RPMI7951 (cell line): Measurements from ENCODE around the gene KIT. TPM values are rescaled to one million over a fixed set of nuclear protein-coding genes. Genes with fewer than 3 reads are reported as not detected.

ENCODE experiments used
- DNase-seq: peaks from one replicate; pipeline ENCODE4 v3.0.0-alpha.2; 2012; ENCODE audit warnings: low read depth
- total RNA-seq: library from RNA; depleted of rRNA; stranded (reverse); fragments of >200 nt; shearing (Covaris generic); gene quantifications from 2 replicates; pipeline ENCODE4 v1.2.3, GENCODE V29; 2014

KIT gene
- total RNA-seq, 1 experiment from 2014 or later = 0.48 TPM

DNA sequence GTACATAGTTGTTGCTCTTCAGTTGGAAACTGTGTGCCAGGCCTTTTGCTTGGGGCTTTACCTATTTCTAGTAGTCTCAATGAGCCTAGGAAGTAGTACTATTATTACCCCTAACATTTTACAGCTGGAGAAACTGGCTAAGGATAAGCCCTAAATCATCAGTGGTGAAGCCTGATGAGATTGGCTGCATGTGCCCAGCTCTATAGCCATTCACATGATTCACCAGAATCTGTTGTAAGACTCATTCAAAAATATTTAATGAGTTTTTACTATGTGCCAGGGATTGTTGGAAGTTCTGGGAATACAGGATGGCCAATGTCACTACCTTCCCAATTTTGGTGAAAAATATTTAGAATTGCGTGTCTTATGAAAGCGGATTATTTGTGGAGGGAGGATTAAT lies 2.8 kb downstream of the KIT start:
- DNase-seq = peak; percentile 27

DNA sequence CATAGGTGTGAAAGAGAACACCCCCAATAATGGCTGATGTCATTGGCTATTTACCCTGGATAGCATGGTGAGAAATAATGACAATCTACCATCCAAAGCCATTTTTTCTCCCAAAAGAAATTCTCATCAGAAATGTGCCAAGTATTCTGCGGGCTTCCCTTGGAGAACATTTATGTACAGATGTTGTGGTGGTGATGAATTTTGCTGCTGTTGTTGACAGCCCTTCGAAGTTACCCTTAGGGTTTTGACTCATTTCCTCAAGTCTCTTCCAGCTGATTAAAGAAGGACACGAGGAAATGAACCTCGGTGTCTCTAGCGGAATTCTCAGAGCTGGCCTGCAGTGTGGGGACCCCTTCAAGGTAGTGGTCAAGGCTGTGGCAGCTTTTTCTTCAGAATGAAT lies 3.4 kb downstream of the KIT start:
- peak; percentile 95 for DNase-seq

DNA sequence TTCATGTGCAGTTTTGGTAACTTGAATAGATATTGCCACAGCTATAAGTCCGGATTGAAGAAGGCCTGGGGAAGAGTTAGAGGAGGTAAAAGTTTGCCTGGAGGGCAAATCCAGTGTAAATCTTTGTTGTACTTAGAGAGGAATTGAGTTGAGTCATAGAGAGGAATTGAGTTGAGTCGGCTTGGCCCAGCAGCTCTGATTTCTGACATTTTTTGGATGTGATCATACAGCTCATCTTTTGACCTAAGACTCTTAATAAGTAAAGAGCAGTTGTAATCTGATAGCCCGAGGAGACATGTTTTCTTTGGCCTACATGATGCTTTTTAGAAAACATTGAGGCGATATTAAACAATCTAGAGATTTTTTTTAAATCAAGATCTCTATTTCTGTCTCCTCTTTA lies 3.9 kb downstream of the KIT start:
- DNase-seq = peak; percentile 94

DNA sequence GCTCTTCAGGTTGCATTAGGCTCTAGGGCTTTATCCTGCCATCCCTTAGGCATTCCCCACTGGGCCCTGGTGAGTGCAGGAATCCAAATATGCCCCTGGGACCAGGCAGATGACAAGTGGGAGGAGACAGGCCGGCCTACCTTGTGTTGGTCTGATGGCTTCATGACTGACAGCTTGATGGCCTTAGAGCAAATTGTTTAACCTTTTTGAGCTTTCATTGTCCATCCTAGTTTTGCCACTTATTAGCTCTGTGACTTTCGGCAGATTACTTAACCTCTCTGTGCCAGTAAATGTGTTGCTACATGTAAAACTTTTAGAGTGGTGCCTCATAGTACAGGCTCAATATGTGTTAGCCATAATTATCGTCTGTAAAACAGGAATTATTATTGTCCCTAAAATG lies 4.4 kb downstream of the KIT start:
- DNase-seq = no peak

DNA sequence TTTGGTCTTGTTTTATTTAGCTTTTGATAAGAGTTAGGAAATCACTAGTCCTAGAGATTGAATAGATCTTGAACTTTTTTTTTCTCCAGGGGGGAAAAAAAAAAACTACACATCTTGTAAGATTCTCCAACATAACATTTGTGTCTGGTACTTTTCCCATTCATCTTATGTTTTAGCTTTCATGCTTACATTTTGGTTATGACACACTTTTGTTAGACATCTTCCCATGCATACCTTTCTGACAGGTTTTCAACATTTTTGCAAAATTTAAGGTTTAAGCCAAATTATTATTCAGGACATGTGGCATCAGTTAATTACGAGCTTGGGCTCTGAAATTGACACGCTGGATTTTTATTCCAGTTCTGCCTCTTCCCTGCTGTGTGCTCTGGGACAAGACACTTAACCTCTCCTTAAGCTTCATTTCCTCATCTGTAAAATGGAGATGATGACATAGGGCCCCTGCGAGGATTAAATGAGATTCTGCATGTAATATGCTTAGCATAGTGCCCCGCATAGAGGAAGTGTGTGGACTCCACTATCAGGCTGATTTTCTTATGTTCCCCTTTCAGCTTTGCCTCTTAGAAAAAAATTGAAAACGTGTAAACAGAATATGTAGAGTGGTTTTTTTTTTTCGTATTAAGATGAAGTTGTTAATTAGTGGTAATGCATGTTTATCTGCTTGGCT lies 5.3 kb downstream of the KIT start:
- DNase-seq = no peak

DNA sequence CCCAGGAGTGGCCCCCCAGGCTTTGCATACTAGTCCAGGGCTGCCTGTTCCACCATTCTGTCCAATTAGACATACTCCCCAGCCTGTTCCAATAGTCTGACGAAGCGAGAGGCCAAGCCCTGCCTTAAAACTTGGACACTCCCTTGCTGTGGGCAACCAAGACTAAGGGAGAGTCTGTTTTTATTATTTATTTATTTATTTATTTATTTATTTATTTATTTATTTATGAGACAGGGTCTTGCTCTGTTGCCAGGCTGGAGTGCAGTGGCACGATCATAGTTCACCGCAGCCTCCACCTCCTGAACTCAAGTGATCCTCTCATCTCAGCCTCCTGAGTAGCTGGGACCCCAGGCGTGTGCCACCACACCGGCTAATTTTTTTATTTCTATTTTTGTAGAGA lies 6.6 kb downstream of the KIT start:
- DNase-seq = no peak

DNA sequence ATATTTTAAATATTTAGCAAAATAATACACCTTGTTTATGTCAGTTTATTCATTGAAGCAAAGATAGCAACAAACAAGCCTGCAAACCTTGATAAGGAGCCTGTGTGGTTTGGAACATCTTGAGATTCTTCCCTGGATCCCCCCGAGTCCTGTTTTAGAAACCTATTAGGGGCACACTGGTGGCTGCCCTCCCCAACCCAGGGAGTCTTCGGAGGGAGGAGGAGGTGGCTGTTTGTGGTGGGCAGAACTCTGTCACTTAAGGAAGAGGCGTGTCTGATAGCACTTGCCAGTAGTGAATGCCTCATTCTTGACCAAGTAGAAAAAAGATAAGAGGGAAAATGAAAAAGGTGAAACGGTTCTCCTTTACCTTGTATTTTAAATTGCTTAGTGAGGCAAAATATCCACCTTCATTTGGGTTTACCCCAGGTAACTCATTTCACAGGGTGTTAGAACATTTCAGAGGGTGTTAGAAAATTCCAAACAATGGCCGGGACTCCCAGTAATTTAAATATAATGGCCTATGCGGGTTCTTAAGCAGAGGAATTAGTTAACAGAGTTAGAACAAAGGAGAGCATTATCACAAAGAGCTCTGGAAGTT lies 10.4 kb downstream of the KIT start:
- no peak for DNase-seq

DNA sequence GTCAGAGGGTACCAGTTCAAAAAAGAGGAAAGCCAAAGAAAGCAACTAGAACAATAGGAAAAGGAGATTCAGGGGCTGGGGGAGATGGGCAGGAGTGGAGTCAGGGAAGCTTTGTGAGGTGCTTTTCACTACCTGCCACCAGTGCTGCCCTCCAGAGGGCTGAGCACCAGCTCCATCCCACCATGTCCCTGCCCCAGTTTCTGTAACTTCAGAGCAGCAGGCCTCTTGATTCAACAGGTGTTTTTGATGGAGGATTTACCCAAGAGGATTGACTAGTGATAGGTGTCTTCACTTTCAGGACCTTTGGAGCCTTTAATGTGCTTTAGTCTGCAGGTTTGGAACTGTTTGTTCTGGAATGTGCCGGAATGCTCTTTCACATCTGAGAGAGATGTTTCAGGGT lies 12.1 kb downstream of the KIT start:
- DNase-seq = no peak

DNA sequence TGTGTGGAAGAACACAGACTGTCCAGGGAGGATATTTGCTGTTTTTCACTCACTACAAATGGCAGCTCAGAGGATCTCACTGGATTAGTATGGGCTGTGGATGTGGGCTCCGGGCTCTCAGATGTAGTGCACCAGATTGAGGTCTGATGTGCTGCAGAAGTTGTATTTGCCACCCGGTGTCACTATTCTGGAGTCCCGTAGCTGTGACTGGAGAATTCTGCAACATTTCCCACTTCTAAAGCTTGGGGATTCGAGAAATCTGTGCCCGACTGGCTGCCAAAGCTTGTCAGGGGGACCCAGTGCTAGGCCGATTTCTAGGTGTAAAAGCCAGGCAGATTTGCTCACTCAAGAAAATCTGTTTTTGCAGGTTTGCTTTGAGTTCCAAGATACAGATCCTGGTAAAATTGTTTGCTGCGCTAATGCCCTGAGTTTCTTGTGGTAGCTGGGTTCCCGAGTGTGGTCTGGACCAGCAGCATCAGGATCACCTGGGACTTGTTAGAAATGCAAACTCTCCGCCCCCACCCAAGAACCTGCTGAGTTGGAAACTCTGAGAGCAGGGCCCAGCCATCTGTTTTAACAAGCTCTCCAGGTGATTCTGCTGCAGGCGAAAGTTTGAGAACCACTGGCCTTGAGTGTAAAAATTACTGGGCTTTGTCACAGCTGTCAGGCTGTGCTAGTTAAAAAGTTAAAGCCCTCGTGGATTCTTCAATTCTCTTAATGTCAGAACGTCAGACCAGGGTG lies 18.1 kb downstream of the KIT start:
- DNase-seq = no peak

DNA sequence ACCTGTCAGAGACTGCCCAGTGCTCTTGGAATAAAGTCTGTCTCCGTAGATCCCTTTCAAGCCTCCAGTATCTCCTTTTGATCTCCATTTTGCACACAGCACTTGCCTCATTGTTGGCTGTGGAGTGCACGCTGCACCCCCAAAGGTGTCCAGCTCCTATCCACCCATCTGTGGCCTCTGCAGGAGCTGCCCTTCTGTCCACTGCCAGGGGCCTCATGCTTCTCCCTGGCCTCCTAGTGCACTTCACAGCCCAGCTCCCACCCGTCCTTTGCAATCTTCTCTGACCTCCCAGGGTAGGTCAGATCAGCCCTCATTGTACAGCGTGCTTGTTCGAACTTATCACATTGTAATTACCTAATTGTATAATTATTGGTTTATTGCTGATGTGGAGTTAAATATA lies 18.9 kb downstream of the KIT start:
- no peak for DNase-seq

DNA sequence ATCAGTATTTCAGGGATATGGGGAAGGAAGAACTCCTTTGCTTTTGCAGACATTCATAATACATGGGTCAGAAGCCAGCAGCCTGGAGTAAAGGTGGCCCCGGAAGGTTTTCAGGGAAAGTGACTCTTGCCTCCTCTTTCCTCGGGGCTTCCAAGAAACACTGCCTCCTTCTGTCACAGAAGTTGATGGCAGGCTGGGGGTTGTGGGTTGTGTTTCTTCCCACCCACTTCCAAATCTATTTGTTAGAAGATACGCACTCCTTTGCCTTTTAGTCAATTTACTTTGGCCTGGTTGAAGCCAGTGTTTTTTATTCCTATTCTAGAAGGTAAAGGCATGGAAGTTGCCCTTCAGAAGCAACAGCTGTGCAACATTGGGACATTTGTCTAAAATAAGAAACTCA lies 19.7 kb downstream of the KIT start:
- DNase-seq = no peak

DNA sequence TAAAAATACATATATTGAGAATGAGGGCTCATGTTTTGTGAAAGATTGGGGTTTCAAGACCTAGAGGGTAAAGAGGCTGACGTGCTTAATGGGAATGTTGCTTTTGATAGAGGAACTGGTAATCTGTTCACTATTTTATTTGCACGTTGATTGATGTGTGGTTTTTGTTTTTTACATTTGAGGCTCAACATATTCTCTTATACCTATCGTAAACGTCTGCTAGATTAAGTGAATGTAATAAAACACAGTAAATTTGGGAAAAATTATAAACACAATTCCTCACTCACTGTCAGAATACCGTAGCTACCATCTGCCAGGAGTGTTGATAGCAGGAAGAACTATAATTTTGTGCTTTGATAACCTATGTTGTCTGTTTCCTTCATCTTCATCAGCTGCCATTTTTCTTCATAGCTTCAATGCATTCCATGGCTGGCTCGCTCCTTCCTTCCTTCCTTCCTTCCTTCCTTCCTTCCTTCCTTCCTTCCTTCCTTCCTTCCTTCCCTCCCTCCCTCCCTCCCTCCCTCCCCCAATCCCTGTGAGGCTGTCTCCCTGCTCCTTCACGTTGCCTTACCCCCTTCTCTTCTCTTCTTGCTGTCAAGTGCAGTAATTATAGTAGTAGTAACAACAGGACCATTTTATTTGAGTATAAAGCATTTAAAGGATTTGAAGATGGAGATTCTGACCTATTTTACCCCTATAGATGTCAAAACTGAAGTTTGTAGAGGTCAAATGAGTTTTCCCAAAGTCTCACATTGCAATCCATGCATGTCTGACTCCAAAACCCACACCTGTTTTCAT lies 20.3 kb downstream of the KIT start:
- no peak for DNase-seq

DNA sequence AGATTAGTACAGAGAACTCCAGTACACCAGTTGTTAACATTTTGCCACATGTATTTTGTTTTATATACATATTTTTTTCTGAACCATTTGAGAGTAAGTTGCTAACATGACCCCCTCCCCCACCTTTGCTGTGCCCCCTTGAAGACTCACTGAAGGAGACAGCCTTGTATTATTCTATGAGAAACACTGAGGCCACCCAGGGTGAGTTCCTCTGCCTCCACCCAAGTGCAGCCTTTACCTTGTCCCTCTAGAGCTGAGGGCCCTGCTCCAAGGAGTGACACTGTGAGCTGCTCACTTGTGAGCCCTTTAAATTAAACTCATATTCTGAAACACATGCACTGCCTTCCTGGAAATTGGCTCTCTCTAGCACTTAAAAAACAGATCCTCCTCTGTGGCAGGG lies 21.1 kb downstream of the KIT start:
- no peak for DNase-seq

DNA sequence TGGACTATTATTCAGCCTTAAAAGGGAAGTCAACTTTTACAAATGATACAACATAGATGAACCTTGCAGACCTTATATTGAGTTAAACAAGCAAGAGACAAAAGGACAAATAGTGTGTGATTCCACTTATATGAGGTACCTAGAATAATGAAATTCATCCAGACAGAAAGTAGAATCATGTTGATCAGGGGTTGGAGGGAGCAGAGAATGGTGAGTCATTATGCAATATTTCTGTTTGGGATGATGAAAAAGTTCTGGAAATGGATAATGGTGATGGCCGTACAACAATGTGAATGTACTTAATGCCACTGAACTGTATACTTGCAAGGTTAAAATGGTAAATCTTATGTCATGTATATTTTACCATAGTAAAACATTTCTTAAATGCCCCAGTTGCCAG lies 22.1 kb downstream of the KIT start:
- DNase-seq = no peak

DNA sequence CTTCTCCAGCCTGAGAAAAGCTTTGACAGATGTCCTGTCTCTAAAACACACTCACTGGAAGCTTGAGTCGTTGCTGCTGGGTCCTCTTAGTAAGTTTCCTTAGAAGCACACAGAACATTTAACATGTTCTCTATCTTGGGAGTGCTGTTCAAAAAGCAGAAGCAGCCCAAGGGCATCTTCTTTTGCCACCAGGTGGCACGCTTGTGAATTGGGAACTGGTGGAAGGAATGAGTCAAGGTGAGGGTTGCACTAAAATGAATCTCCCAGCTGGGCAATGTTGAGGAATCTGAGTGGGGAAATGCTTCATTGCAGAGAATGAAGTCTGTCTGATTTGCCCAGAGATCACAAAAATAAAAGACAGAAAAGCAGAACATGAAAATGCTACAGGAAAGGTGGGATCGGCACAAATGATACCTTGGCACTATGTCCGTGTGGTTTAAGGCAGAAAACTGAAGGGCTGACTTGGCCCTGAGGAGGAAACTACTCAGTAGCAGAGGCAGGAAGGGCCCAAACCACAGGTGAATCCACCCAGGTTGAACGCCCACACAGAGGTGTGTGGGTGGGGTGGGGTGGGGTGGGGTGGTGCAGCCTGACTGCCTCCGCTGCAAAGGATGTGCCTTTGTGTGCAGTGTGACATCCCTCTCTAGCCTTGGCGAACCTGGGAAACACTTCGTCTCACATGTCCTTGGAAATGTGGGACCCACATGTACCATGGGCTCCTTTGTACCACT lies 26.0 kb downstream of the KIT start:
- no peak for DNase-seq

DNA sequence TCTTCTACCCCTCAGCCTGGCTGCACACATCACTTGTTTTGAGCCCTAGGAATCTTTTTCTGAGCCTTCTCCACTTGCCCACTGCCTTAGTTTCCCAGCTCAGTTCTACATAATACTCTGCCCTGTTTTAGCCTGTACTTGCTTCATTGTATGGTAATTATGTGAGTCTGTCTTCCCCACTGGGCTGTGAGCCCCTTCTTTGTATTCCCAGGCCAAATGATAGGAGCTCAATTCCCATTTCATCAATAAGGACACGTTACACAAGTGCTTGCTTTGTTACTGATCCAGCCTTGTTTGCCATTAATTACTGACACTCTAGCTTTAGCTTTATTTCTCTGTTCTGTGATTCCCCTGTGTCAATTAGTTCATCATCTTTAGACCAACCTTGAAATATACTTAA lies 28.1 kb downstream of the KIT start:
- no peak for DNase-seq

DNA sequence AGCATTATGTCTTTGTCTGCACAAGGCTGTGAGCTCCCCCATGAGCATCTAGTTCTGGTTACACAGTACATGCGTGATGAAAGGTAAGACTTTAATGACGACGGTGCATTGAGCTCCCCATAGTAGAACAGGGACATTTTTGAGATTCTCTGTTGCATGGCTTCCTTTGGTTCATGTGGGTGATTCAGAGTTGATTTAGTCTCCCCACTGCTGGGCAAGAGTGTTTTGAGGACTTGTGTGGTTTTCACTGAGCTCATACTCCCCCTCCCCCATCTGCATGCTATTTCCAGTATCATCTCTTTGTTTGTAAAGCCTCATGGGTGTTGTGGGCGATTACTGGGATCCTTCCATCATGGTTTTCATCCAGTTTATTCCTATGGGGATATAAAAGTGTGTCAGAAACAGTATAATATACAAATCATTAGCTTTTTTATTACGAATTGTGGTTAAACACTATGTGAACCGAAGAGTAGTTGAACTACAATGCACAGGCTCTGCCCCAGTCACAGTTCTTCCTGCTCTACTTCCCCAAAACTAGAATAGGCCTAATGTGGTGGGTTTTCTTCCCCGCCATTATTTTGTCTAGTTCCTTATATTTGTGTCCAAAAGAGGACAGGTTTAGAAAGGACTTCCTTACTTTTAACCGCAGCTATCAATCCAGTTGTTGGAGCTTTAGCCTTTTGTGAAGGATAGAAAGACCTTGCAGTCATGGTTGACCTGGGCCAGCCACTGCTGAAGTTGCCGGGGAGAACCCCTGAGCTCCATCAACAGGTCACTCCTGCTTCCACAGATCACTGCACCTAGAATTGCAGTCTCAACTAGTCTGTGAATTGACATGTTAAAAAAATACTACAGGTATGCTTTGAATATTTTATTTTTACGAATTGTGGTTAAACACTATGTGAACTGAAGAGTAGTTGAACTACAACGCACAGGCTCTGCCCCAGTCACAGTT lies 30.4 kb downstream of the KIT start:
- no peak for DNase-seq

DNA sequence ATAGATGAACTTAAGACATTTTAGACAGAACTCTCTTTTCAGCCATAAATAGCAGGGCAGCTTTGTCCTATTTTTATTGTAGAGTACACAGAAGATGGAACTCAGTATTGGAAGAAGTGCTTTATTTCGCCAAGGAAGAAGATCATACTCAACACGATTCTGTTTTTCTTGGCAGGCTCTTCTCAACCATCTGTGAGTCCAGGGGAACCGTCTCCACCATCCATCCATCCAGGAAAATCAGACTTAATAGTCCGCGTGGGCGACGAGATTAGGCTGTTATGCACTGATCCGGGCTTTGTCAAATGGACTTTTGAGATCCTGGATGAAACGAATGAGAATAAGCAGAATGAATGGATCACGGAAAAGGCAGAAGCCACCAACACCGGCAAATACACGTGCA lies 37.6 kb downstream of the KIT start:
- no peak for DNase-seq

DNA sequence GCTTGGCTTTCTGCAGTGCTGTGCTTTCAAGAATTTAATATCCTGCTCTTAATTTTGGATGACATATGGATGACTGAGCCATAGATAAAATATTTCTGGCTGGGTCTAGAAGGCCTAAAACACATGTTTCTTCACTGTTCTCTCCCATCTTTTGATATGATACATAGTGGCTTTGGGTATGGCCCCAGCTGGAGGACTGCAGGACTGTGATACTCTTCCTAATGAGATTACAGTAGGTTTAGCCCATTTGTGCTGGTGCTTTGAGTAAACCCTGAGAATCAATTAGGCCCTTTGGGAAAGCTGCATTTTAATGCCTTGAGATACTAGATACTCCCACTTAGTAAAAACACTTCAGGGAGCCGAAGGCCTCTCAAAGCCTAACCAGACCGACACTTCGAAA lies 38.0 kb downstream of the KIT start:
- no peak for DNase-seq

DNA sequence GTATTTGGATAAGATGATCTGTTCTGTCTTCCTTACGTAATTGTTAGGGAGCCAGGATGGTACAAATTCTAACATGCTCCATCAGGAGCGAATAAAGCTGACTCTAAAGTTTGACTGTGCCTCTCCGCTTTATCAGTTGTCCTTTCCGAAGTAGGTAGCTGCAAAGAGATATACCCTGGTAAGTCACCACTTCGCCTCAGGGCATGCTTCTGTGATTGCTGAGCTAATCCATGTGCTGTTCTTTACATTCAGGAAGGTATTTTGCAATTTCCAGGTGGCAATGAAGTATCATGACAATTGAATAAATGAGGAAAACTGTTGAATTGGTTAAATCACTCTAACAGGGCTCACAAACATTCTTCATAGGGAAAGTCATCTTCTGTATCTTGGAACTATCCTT lies 38.9 kb downstream of the KIT start:
- DNase-seq = no peak

DNA sequence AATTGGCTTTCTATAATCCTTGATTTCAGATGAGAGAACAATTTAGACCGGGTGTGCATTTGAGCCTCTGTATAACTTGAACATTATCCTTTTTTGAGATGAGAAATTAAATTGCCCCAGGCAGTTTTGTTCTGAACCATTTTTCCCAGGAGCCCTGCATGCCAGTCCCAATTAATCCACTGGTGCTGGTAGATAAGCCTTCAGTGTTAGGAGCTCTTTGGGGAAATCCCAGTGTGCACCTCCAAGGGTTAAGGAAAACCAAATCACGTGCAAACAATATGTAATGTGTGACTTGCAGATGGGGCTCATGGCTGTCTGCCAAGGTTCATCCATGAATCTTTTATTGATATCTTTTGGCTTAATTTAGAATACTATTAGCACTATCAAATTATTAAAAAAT lies 43.2 kb downstream of the KIT start:
- peak; percentile 1 for DNase-seq
